HEK293T (cell line): Measurements from ENCODE around the gene MINDY4.
A peak's percentile ranks its signal among the peaks of the same experiment; 100 is the strongest.

Source experiments
- CTCF ChIA-PET: fragments of 350-600 bp; formaldehyde crosslinking; extraction: SDS; loops from one replicate; lab custom pipeline; 2021; ENCODE audit warnings: antibody characterized with exemption, inconsistent platforms; lab: Yijun Ruan, JAX
- POLR2A ChIA-PET: fragments of 350-600 bp; formaldehyde crosslinking; extraction: SDS; loops from one replicate; lab custom pipeline; 2020; ENCODE audit warnings: antibody characterized with exemption, inconsistent platforms; lab: Yijun Ruan, JAX
- DNase-seq: peaks from one replicate; pipeline ENCODE4 v3.0.0; 2012; ENCODE audit warnings: mixed read lengths; ENCODE audit errors: extremely low spot score
- ARNT ChIP-seq: fragments of 450-650 bp; IDR thresholded peaks from 2 replicates; pipeline ENCODE4 v1.6.1; 2017; ENCODE audit warnings: mild to moderate bottlenecking
- BHLHE40 ChIP-seq: fragments of 450-650 bp; IDR thresholded peaks from 2 replicates; pipeline ENCODE4 v1.6.1; 2016; ENCODE audit warnings: mild to moderate bottlenecking, moderate library complexity, borderline replicate concordance
- CTBP1 ChIP-seq: fragments of 450-650 bp; IDR thresholded peaks from 2 replicates; pipeline ENCODE4 v1.6.1; 2016; ENCODE audit warnings: borderline replicate concordance
- ELF4 ChIP-seq: fragments of 450-650 bp; IDR thresholded peaks from 2 replicates; pipeline ENCODE4 v1.6.1; 2017; ENCODE audit warnings: antibody characterized with exemption
- FOXA1 ChIP-seq: fragments of 450-650 bp; IDR thresholded peaks from 2 replicates; pipeline ENCODE4 v1.6.1; 2016; ENCODE audit warnings: mild to moderate bottlenecking
- FOXK2 ChIP-seq: fragments of 450-650 bp; IDR thresholded peaks from 2 replicates; pipeline ENCODE4 v1.6.1; 2016; ENCODE audit warnings: mild to moderate bottlenecking
- HDGF ChIP-seq: fragments of 450-650 bp; IDR thresholded peaks from 2 replicates; pipeline ENCODE4 v1.6.1; 2017; ENCODE audit warnings: antibody characterized with exemption, borderline replicate concordance
- L3MBTL2 ChIP-seq: fragments of 450-650 bp; conservative IDR thresholded peaks from 2 replicates; pipeline ENCODE4 v1.6.1; 2016; ENCODE audit warnings: mild to moderate bottlenecking
- LEF1 ChIP-seq: fragments of 450-650 bp; IDR thresholded peaks from 2 replicates; pipeline ENCODE4 v1.6.1; 2017; ENCODE audit warnings: mild to moderate bottlenecking, borderline replicate concordance
- NFRKB ChIP-seq: fragments of 450-650 bp; IDR thresholded peaks from 2 replicates; pipeline ENCODE4 v1.6.1; 2016; ENCODE audit warnings: mild to moderate bottlenecking, moderate library complexity
- SP1 ChIP-seq: fragments of 450-650 bp; IDR thresholded peaks from 2 replicates; pipeline ENCODE4 v1.6.1; 2017
- SUZ12 ChIP-seq: fragments of 450-650 bp; IDR thresholded peaks from 2 replicates; pipeline ENCODE4 v1.6.1; 2016; ENCODE audit warnings: mild to moderate bottlenecking
- TARDBP ChIP-seq: fragments of 450-650 bp; IDR thresholded peaks from 2 replicates; pipeline ENCODE4 v1.6.1; 2016
- ZNF384 ChIP-seq: fragments of 450-650 bp; IDR thresholded peaks from 2 replicates; pipeline ENCODE4 v1.6.1; 2016
- TF ChIP-seq, protein P1 (sequence below): fragments of 450-650 bp; IDR thresholded peaks from 2 replicates; pipeline ENCODE4 v1.6.1; 2016

The MINDY4 gene

DNA sequence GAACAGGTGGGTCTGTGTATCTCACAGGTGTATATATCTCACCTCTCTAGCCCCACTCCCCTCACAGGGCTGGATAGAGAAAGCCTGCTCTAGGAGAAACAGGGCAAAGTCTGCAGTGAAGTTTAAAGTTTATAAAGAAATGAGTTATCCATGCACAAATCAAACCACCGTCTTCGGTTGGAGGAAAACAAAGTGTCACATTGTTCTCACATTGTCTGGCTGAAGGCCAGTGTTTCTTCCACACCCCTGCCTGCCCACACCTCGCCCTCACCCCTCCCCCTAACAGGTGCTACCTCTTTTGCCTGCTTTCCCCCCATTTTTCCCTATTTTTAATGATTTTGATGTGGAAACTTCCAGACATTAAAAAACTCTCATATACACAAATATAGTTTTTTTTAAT lies 166.2 kb downstream of the MINDY4 start:
- ChIA-PET CTCF (no interaction called here), POLR2A (no interaction called here)
- TF ChIP-seq ELF4 (no peak), CTBP1 (no peak), FOXK2 (no peak), HDGF (no peak), L3MBTL2 (no peak), LEF1 (no peak), BHLHE40 (no peak), SP1 (no peak), NFRKB (no peak), ZNF384 (no peak), SUZ12 (no peak), TARDBP (no peak), FOXA1 (no peak)
- TF ChIP-seq, protein P1, sequence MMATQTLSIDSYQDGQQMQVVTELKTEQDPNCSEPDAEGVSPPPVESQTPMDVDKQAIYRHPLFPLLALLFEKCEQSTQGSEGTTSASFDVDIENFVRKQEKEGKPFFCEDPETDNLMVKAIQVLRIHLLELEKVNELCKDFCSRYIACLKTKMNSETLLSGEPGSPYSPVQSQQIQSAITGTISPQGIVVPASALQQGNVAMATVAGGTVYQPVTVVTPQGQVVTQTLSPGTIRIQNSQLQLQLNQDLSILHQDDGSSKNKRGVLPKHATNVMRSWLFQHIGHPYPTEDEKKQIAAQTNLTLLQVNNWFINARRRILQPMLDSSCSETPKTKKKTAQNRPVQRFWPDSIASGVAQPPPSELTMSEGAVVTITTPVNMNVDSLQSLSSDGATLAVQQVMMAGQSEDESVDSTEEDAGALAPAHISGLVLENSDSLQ = no peak
- no peak for DNase-seq

DNA sequence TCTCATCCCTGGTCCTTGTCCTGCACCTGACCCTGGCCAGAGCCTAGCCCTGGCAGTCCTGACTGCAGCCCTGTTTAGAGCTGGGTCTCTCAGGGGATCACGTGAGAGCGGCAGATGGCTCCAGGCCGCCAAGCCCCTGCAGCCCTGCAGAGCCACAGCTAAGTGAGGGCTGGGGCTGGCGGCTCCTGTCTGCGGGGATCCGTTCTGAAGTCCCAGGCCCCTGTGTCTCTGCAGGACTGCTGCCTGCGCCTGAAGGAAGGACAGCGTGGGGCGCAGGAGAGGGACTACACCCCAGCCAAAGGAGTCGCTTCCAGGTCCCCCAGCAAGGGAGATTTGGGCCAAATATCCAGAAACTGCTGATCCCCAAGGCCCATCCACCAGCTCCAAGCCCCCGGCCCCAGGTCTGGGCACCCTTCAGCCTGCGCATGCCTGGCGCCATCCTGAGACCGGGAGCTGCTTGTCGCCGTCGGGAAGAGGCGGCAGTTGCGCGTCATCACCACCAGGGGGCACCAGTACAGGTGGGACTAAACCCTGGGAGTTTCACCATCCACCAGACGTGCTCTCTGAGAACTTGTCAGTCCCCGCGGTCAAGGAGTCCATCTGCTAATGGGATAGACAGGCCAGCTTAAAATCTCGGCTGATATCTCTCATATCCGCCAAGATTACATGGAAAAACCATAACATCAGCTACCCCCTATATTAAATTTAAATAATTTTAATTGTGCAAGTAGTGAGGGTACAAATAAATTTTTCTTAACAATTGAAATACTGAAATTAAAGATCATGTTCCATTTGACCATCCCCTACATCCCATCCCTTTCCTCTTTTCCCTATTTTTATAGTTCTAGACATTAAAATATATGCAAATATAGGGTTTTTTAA lies 167.5 kb downstream of the MINDY4 start:
- ChIA-PET POLR2A (no interaction called here), CTCF (interaction anchor here (0.5 to 1.6 kb wide), 14 partner anchors 9 to 839 kb away, joined by 3 to 12 read pairs (median 4); partner anchors contain the start of gene GHRHR)
- TF ChIP-seq SUZ12 = no peak
- TF ChIP-seq CTBP1 = peak; percentile 73
- TF ChIP-seq HDGF = 0 out of 2 replicates have a peak, but pooled peaks have one; percentile 71
- peak; percentile 88 for DNase-seq

DNA sequence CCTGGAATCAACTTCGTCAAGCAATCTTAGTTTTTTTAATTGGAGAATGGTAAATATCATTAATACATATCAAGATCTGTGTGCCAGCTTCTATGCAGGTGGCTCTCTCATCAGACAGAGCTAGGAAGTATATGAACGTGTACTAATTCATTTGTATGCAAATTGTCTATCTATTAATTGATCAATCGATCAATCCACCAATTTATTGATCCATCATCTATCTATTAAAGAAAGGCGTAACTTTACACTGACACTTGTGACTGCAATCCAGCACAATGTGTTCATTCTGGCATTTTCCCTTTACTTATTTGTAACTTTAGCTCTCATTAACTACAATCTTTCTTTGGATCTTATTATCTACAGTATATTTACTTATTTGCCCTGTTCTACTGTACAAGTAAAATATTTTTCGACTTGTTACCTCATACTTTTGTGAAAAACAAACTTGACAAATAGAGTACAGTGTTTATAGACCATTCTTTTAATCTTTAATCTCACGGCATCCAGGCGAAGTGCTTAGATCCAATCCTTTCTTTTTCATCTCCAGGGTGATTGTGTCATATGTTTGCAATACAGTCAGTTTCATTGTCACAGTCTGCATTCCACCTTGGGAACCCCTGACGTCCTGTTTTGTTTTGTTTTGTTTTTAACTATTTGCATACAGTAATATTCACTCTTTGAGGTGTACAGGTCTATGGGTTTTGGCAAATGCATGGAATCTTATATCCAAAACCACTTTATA lies 170.5 kb downstream of the MINDY4 start:
- POLR2A ChIA-PET = no interaction called here
- TF ChIP-seq FOXK2 (no peak), TARDBP (no peak), ELF4 (no peak), ARNT (no peak)
- CTCF ChIA-PET = no interaction called here
- DNase-seq = no peak
